ENCODE measurements around the gene SIL1.
"Not testable (repeated sequence)": the region's sequence is repeated elsewhere in the genome, so short reads cannot be mapped to it uniquely, and the experiment has no call there.

SIL1 gene

DNA sequence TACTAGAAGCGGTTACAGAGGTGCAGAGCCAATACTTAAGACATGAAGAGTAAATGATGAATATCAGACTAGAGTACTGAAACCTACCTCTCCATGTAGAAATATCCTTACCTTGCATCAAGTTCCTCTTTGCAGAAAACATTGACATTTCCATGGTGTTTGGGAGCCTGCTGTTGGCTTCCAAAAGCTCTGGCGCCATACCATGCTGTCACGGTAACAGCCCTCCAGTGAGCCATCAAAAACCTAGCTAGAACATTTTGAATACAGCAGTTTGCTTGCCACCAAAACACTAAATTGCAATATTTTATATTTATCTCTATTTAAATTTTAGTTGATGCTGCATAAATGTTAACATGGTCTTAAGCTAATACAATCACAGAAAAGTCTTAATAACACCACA lies 179.0 kb downstream of the SIL1 start:
- no peak for DNase-seq (ENCODE audit: extremely low spot score)
- TF ChIP-seq CTCF (IDR thresholded peaks at IDR 0.05; ENCODE audit: control extremely low read depth, extremely low read depth, low read depth, missing control alignments) = no peak
- CTCF ChIA-PET = interaction anchor here (0.8 kb wide), 1 partner anchor 46 kb away, joined by 3 read pairs; no protein-coding TSS in a partner anchor
- POLR2A ChIA-PET = no interaction called here

DNA sequence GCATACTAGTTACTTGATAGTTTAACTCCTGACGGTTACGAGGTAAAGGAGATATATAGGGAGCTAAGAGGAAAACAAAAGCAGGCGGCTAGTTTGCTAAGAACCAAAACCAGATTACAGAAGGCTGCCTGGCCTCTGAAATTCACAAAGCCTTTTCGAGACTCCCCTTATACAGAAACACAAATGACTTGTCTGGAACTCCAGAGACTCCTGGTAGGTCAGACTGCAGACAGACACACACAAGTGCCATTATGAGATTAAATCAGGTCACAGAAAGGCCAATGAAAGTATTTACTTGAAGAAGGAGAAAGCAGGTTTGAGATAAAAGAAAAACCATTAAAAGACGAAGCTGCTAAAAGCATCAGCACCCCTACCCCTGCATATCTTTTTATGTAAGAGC lies 180.5 kb downstream of the SIL1 start:
- DNase-seq (ENCODE audit: extremely low spot score) = no peak
- CTCF ChIA-PET = no interaction called here
- POLR2A ChIA-PET = no interaction called here
- no peak for TF ChIP-seq CTCF (IDR thresholded peaks at IDR 0.05; ENCODE audit: control extremely low read depth, extremely low read depth, low read depth, missing control alignments)

DNA sequence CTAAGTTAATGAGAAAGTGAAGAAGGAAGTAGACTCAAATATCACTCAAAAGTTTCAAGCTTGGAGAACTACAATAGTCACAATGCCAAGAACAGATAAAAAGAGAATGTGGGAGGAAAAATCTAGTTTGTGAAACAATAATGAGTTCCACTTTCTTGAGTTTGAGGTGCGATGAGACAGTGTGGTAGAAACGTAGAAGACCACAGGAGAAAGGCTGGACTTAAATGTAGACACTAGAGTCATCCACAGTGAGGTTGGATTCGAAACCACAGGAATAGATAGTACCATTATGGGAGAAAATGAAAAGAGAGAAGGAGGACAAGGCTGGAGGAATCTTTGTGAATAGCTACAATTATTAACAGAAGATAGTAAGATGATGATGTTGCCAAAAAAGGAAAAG lies 182.0 kb downstream of the SIL1 start:
- DNase-seq (ENCODE audit: extremely low spot score) = no peak
- POLR2A ChIA-PET = no interaction called here
- CTCF ChIA-PET = no interaction called here
- no peak for TF ChIP-seq CTCF (IDR thresholded peaks at IDR 0.05; ENCODE audit: control extremely low read depth, extremely low read depth, low read depth, missing control alignments)

GRCh38 chr5:139014726-139015125 lies 183.4 kb downstream of the SIL1 start:
- no peak for TF ChIP-seq CTCF (IDR thresholded peaks at IDR 0.05; ENCODE audit: control extremely low read depth, extremely low read depth, low read depth, missing control alignments)
- DNase-seq (ENCODE audit: extremely low spot score) = no peak
- ChIA-PET POLR2A (no interaction called here), CTCF (interaction anchor here (1.4 kb wide), 1 partner anchor 9 kb away, joined by 3 read pairs; no protein-coding TSS in a partner anchor)

- ChIA-PET CTCF (interaction anchor here (1.0 to 1.1 kb wide), 2 partner anchors 20 to 25 kb away, joined by 3 read pairs; no protein-coding TSS in a partner anchor), POLR2A (no interaction called here)
- TF ChIP-seq CTCF (IDR thresholded peaks at IDR 0.05; ENCODE audit: control extremely low read depth, extremely low read depth, low read depth, missing control alignments) = no peak
- no peak for DNase-seq (ENCODE audit: extremely low spot score)
Observed at GRCh38 chr5:139012176-139012575, 186.0 kb downstream of the SIL1 start.

- DNase-seq (ENCODE audit: extremely low spot score); POLR2A ChIA-PET: not testable (repeated sequence)
- CTCF ChIA-PET = interaction anchor here (1.0 to 1.1 kb wide), 3 partner anchors 19 to 50 kb away, joined by 3 read pairs; no protein-coding TSS in a partner anchor
Observed at GRCh38 chr5:139011156-139011555, 187.0 kb downstream of the SIL1 start.

DNA sequence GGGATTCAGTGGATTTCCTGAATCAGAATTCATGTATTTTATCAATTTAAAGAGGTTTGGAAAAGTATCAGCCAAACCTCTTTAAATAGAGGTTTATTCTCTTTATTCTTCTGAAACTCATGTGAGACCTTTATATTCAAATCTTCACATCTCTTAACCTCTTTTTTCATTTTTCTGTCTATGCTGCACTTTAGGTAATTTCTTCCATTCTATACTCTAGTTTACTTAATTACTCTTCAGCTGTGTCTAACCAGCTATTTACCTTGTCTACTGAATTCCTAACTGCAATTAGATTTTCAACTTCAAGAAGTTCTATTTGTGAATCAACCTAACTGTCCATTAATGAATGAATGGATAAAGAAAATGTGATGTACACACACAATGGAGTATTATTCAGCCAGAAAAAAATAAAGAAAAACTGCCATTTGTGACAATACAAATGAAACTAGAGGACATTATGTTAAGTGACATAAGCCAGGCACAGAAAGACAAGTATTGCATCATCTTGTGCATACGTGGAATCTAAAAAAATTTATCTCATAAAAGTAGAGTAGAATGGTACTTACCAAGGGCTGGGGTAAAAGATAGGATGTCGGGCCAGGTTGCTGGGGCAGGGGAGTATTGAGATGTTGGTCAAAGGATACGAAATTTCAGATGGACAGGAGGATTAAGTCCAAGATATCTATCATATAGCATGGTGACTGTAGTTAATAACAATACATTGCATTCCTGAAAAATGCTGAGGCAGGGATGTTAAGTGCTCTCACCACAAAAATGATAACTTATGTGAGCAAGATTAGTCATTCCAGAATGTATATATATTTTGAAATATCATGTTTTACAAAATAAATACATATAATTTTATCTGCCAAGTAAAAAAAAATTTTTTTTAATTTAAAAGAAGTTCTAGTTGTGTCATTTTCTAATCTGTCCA lies 193.5 kb downstream of the SIL1 start:
- TF ChIP-seq CTCF (IDR thresholded peaks at IDR 0.05; ENCODE audit: control extremely low read depth, extremely low read depth, low read depth, missing control alignments) = no peak
- ChIA-PET POLR2A (no interaction called here), CTCF (no interaction called here)
- DNase-seq (ENCODE audit: extremely low spot score) = no peak
